Measurements from ENCODE around the gene RANBP10.

Gene RANBP10

GRCh38 chr16:67723151-67723910 lies 83.0 kb downstream of the RANBP10 start:
- Mint-ChIP-seq H3K4me1 (ENCODE audit: low read depth in 2 of 2) (peaks cover 16 to 17% of the 10 kb centered on the region in 2 donors), H3K36me3 (ENCODE audit: insufficient read depth) (peaks cover 34% of the 10 kb centered on the region), H3K27me3 (no peaks in the 10 kb centered on the region), H3K9me3 (no peaks in the 10 kb centered on the region), H3K27ac (peak overlapping the region in 1 of 2 donors; percentile 71), H3K4me3 (no peak overlapping the region)
- no peak for ATAC-seq (replicated peaks)
- no peak for DNase-seq

- DNase-seq (no peak), ATAC-seq (replicated peaks) (no peak)
- Mint-ChIP-seq H3K27me3 (no peaks in the 10 kb centered on the region), H3K36me3 (ENCODE audit: insufficient read depth) (peaks cover 26% of the 10 kb centered on the region), H3K27ac (peak overlapping the region; percentile 94 to 97), H3K4me1 (ENCODE audit: low read depth in 2 of 2) (peaks cover 20 to 24% of the 10 kb centered on the region in 2 donors), H3K9me3 (no peaks in the 10 kb centered on the region), H3K4me3 (peak overlapping the region; percentile 96 to 98)
Measured at GRCh38 chr16:67720236-67720635, 86.1 kb downstream of the RANBP10 start.

- no peaks in the 10 kb centered on the region for H3K27me3 Mint-ChIP-seq
- peak overlapping the region; percentile 94 to 97 for H3K27ac Mint-ChIP-seq
- peaks cover 20 to 24% of the 10 kb centered on the region in 2 donors for H3K4me1 Mint-ChIP-seq (ENCODE audit: low read depth in 2 of 2)
- DNase-seq (peak in 1 of 3 experiments; percentile 9), ATAC-seq (replicated peaks) (peak; percentile 23)
- H3K4me3 Mint-ChIP-seq, result peak overlapping the region; percentile 96 to 98
- H3K36me3 Mint-ChIP-seq (ENCODE audit: insufficient read depth), result peaks cover 21% of the 10 kb centered on the region
- no peaks in the 10 kb centered on the region for H3K9me3 Mint-ChIP-seq
Measured at GRCh38 chr16:67719778-67720144, 86.6 kb downstream of the RANBP10 start.

- Mint-ChIP-seq H3K4me1 (ENCODE audit: low read depth in 2 of 2) (peaks cover 20 to 24% of the 10 kb centered on the region in 2 donors), H3K4me3 (peak within 1 kb of the TSS; percentile 96 to 98), H3K27me3 (no peaks in the 10 kb centered on the region), H3K9me3 (no peaks in the 10 kb centered on the region), H3K27ac (peak within 1 kb of the TSS; percentile 94 to 97), H3K36me3 (ENCODE audit: insufficient read depth) (peaks cover 18% of the 10 kb centered on the region)
- ATAC-seq (replicated peaks) (peak; percentile 91), DNase-seq (peak; percentile 98)
Measured at GRCh38 chr16:67719048-67719777, 87.1 kb downstream of the RANBP10 start, which contains the start of gene GFOD2. Gene GFOD2, minus strand, starts transcription at chr16:67719316. Its CDS starts 33,601 bp downstream, at chr16:67685715.

- peaks cover 17% of the 10 kb centered on the region for H3K36me3 Mint-ChIP-seq (ENCODE audit: insufficient read depth)
- H3K4me1 Mint-ChIP-seq (ENCODE audit: low read depth in 2 of 2), result peaks cover 20 to 24% of the 10 kb centered on the region in 2 donors
- peak overlapping the region; percentile 94 to 97 for H3K27ac Mint-ChIP-seq
- peak overlapping the region; percentile 96 to 98 for H3K4me3 Mint-ChIP-seq
- DNase-seq, result peak in 1 of 3 experiments; percentile 4
- H3K9me3 Mint-ChIP-seq, result no peaks in the 10 kb centered on the region
- no peaks in the 10 kb centered on the region for H3K27me3 Mint-ChIP-seq
- no peak for ATAC-seq (replicated peaks)
Measured at GRCh38 chr16:67718668-67719047, 87.7 kb downstream of the RANBP10 start.

GRCh38 chr16:67716097-67716496 lies 90.3 kb downstream of the RANBP10 start:
- peaks cover 23 to 34% of the 10 kb centered on the region in 2 donors for H3K4me1 Mint-ChIP-seq (ENCODE audit: low read depth in 2 of 2)
- H3K27ac Mint-ChIP-seq, result no peak overlapping the region
- no peaks in the 10 kb centered on the region for H3K9me3 Mint-ChIP-seq
- H3K36me3 Mint-ChIP-seq (ENCODE audit: insufficient read depth), result peaks cover 14% of the 10 kb centered on the region
- no peak overlapping the region for H3K4me3 Mint-ChIP-seq
- no peaks in the 10 kb centered on the region for H3K27me3 Mint-ChIP-seq
- ATAC-seq (replicated peaks), result no peak
- no peak for DNase-seq

GRCh38 chr16:67714522-67714921 lies 91.8 kb downstream of the RANBP10 start:
- Mint-ChIP-seq H3K4me1 (ENCODE audit: low read depth in 2 of 2) (peaks cover 18 to 32% of the 10 kb centered on the region in 2 donors), H3K27ac (no peak overlapping the region), H3K9me3 (no peaks in the 10 kb centered on the region), H3K36me3 (ENCODE audit: insufficient read depth) (peaks cover 9% of the 10 kb centered on the region), H3K27me3 (no peaks in the 10 kb centered on the region), H3K4me3 (no peak overlapping the region)
- DNase-seq (no peak), ATAC-seq (replicated peaks) (no peak)

- Mint-ChIP-seq H3K4me1 (ENCODE audit: low read depth in 2 of 2) (peaks cover 12 to 26% of the 10 kb centered on the region in 2 donors), H3K27ac (no peak overlapping the region), H3K36me3 (ENCODE audit: insufficient read depth) (peaks cover 6% of the 10 kb centered on the region), H3K9me3 (no peaks in the 10 kb centered on the region), H3K4me3 (no peak overlapping the region), H3K27me3 (no peaks in the 10 kb centered on the region)
- DNase-seq, result no peak
- ATAC-seq (replicated peaks), result no peak
Measured at GRCh38 chr16:67713647-67714273, 92.6 kb downstream of the RANBP10 start.

- Mint-ChIP-seq H3K9me3 (no peaks in the 10 kb centered on the region), H3K36me3 (ENCODE audit: insufficient read depth) (peaks cover 8% of the 10 kb centered on the region), H3K4me1 (ENCODE audit: low read depth in 2 of 2) (peaks cover 5 to 17% of the 10 kb centered on the region in 2 donors), H3K27ac (no peak overlapping the region), H3K4me3 (no peak overlapping the region), H3K27me3 (no peaks in the 10 kb centered on the region)
- ATAC-seq (replicated peaks) (no peak), DNase-seq (no peak)
Measured at GRCh38 chr16:67710607-67711006, 95.8 kb downstream of the RANBP10 start.

- ATAC-seq (replicated peaks) (no peak), DNase-seq (no peak)
- no peaks in the 10 kb centered on the region for H3K9me3 Mint-ChIP-seq
- peak overlapping the region in 1 of 2 donors; percentile 70 for H3K27ac Mint-ChIP-seq
- no peak overlapping the region for H3K4me3 Mint-ChIP-seq
- peaks cover 8% of the 10 kb centered on the region for H3K36me3 Mint-ChIP-seq (ENCODE audit: insufficient read depth)
- H3K4me1 Mint-ChIP-seq (ENCODE audit: low read depth in 2 of 2), result peaks cover 8 to 22% of the 10 kb centered on the region in 2 donors
- no peaks in the 10 kb centered on the region for H3K27me3 Mint-ChIP-seq
Measured at GRCh38 chr16:67709050-67709449, 97.3 kb downstream of the RANBP10 start.

GRCh38 chr16:67708368-67708771 lies 98.0 kb downstream of the RANBP10 start:
- peaks cover 13 to 28% of the 10 kb centered on the region in 2 donors for H3K4me1 Mint-ChIP-seq (ENCODE audit: low read depth in 2 of 2)
- H3K27me3 Mint-ChIP-seq, result no peaks in the 10 kb centered on the region
- H3K27ac Mint-ChIP-seq, result peak overlapping the region in 1 of 2 donors; percentile 70
- no peaks in the 10 kb centered on the region for H3K9me3 Mint-ChIP-seq
- DNase-seq (no peak), ATAC-seq (replicated peaks) (no peak)
- peaks cover 8% of the 10 kb centered on the region for H3K36me3 Mint-ChIP-seq (ENCODE audit: insufficient read depth)
- H3K4me3 Mint-ChIP-seq, result no peak overlapping the region

GRCh38 chr16:67707790-67708189 lies 98.6 kb downstream of the RANBP10 start:
- H3K27me3 Mint-ChIP-seq, result no peaks in the 10 kb centered on the region
- no peaks in the 10 kb centered on the region for H3K9me3 Mint-ChIP-seq
- no peak overlapping the region for H3K4me3 Mint-ChIP-seq
- no peak overlapping the region for H3K27ac Mint-ChIP-seq
- ATAC-seq (replicated peaks) (no peak), DNase-seq (no peak)
- peaks cover 8% of the 10 kb centered on the region for H3K36me3 Mint-ChIP-seq (ENCODE audit: insufficient read depth)
- H3K4me1 Mint-ChIP-seq (ENCODE audit: low read depth in 2 of 2), result peaks cover 19 to 34% of the 10 kb centered on the region in 2 donors

GRCh38 chr16:67707210-67707609 lies 99.2 kb downstream of the RANBP10 start:
- no peak overlapping the region for H3K27ac Mint-ChIP-seq
- H3K4me3 Mint-ChIP-seq, result no peak overlapping the region
- DNase-seq, result no peak
- no peaks in the 10 kb centered on the region for H3K9me3 Mint-ChIP-seq
- peaks cover 19 to 35% of the 10 kb centered on the region in 2 donors for H3K4me1 Mint-ChIP-seq (ENCODE audit: low read depth in 2 of 2)
- peaks cover 8% of the 10 kb centered on the region for H3K36me3 Mint-ChIP-seq (ENCODE audit: insufficient read depth)
- H3K27me3 Mint-ChIP-seq, result no peaks in the 10 kb centered on the region
- no peak for ATAC-seq (replicated peaks)
